Ishikawa (cell line): ENCODE results near the gene CD8A.

Experiments
- CEBPB ChIP-seq: IDR thresholded peaks from 2 replicates; pipeline ENCODE4 v1.6.1; 2012
- CREB1 ChIP-seq: IDR thresholded peaks from 2 replicates; pipeline ENCODE4 v1.6.1; 2012; ENCODE audit warnings: low read depth
- EGR1 ChIP-seq: IDR thresholded peaks from 2 replicates; pipeline ENCODE4 v1.6.1; 2012
- EP300 ChIP-seq: IDR thresholded peaks from 2 replicates; pipeline ENCODE4 v1.6.1; 2012; ENCODE audit warnings: borderline replicate concordance
- FOXM1 ChIP-seq: IDR thresholded peaks from 2 replicates; pipeline ENCODE4 v1.6.1; 2012; ENCODE audit warnings: low read depth, borderline replicate concordance
- MAX ChIP-seq: IDR thresholded peaks from 2 replicates; pipeline ENCODE4 v1.6.1; 2012
- NFIC ChIP-seq: IDR thresholded peaks from 2 replicates; pipeline ENCODE4 v1.6.1; 2012
- RAD21 ChIP-seq: IDR thresholded peaks from 2 replicates; pipeline ENCODE4 v1.6.1; 2012; ENCODE audit warnings: low read depth
- REST ChIP-seq: IDR thresholded peaks from 2 replicates; pipeline ENCODE4 v1.6.1; 2012; ENCODE audit warnings: low read depth, mild to moderate bottlenecking
- TAF1 ChIP-seq: IDR thresholded peaks from 2 replicates; pipeline ENCODE4 v1.6.1; 2012; ENCODE audit warnings: low read depth, mild to moderate bottlenecking
- TCF12 ChIP-seq: IDR thresholded peaks from 2 replicates; pipeline ENCODE4 v1.6.1; 2012; ENCODE audit warnings: low read depth
- TEAD4 ChIP-seq: IDR thresholded peaks from 2 replicates; pipeline ENCODE4 v1.6.1; 2012
- USF1 ChIP-seq: IDR thresholded peaks from 2 replicates; pipeline ENCODE4 v1.6.1; 2012
- YY1 ChIP-seq: IDR thresholded peaks from 2 replicates; pipeline ENCODE4 v1.6.1; 2012; ENCODE audit warnings: low read depth
- ZBTB7A ChIP-seq: IDR thresholded peaks from 2 replicates; pipeline ENCODE4 v1.6.1; 2012; ENCODE audit warnings: low read depth

Gene CD8A

GRCh38 chr2:86790676-86791572 lies at the start of gene CD8A:
Gene CD8A, minus strand, starts transcription at chr2:86790913. Its CDS starts 88 bp downstream, at chr2:86790825.
- no peak for TF ChIP-seq TEAD4
- no peak for TF ChIP-seq NFIC
- no peak for TF ChIP-seq EP300

- TF ChIP-seq TCF12, result no peak
- TF ChIP-seq REST, result no peak
- no peak for TF ChIP-seq RAD21
- no peak for TF ChIP-seq EP300
- TF ChIP-seq CEBPB, result no peak
- TF ChIP-seq USF1, result no peak
- no peak for TF ChIP-seq MAX
- TF ChIP-seq TAF1, result no peak
- no peak for TF ChIP-seq CREB1
Measured at GRCh38 chr2:86833315-86833714, 42.6 kb upstream of the CD8A start.

- TF ChIP-seq CREB1 (no peak), RAD21 (no peak), TEAD4 (no peak), TCF12 (no peak), MAX (no peak), REST (no peak), YY1 (no peak), NFIC (no peak)
Measured at GRCh38 chr2:86832334-86833096, 41.8 kb upstream of the CD8A start.

GRCh38 chr2:86831537-86831936 lies 40.8 kb upstream of the CD8A start:
- TF ChIP-seq TCF12 (no peak), MAX (no peak), NFIC (no peak), TAF1 (no peak), TEAD4 (no peak), YY1 (no peak), RAD21 (no peak), REST (no peak), CREB1 (no peak), EGR1 (no peak), FOXM1 (no peak), CEBPB (no peak), ZBTB7A (no peak), EP300 (no peak), USF1 (no peak)
